GM23338 (cell line): ENCODE data around the gene SEC23IP. TPM values are rescaled to one million over a fixed set of nuclear protein-coding genes. Genes with fewer than 3 reads are reported as not detected.

Experiments
- EZH2 ChIP-seq: fragments of 200-600 bp; sonication (generic); IDR thresholded peaks from one replicate; pipeline ENCODE4 v1.8.0; 2017; ENCODE audit warnings: antibody characterized with exemption, mild to moderate bottlenecking, low read depth; ENCODE audit not compliant: unreplicated experiment
- EZH2phosphoT487 ChIP-seq: fragments of 200-600 bp; sonication (generic); IDR thresholded peaks from one replicate; pipeline ENCODE4 v1.8.1; 2018; ENCODE audit warnings: antibody characterized with exemption; ENCODE audit not compliant: unreplicated experiment
- JUNB ChIP-seq: IDR thresholded peaks from one replicate; pipeline ENCODE4 v1.6.1; 2016; ENCODE audit warnings: antibody characterized with exemption; ENCODE audit not compliant: unreplicated experiment
- NANOG ChIP-seq: IDR thresholded peaks from 2 replicates; pipeline ENCODE4 v1.6.1; 2016; ENCODE audit warnings: antibody characterized with exemption, borderline replicate concordance
- POLR2AphosphoS5 ChIP-seq: IDR thresholded peaks from 2 replicates; pipeline ENCODE4 v1.6.1; 2016; ENCODE audit warnings: antibody characterized with exemption, low read depth
- polyA plus RNA-seq: library from polyadenylated mRNA; unstranded; fragments of >200 nt; fragmentation: Nextera tagmentation; extraction: Ambion mirVana; gene quantifications from 2 replicates; pipeline ENCODE4 v1.2.1, GENCODE V29; 2016
- total RNA-seq: library from RNA; depleted of rRNA; stranded (reverse); fragments of >200 nt; shearing (Covaris generic); gene quantifications from 2 replicates; pipeline ENCODE4 v1.2.3, GENCODE V29; 2014
- TF ChIP-seq, protein P1 (sequence below): fragments of 250-450 bp; sonication (Bioruptor Pico); IDR thresholded peaks from 2 replicates; pipeline ENCODE4 v1.5.0; 2020; ENCODE audit warnings: mild to moderate bottlenecking, moderate library complexity
- TF ChIP-seq, protein P2 (sequence below): IDR thresholded peaks from 2 replicates; pipeline ENCODE4 v1.6.1; 2016; ENCODE audit warnings: antibody characterized with exemption
- TF ChIP-seq, protein P3 (sequence below): IDR thresholded peaks from one replicate; pipeline ENCODE4 v1.6.1; 2018; ENCODE audit warnings: antibody characterized with exemption; ENCODE audit not compliant: unreplicated experiment

SEC23IP gene
- total and polyA plus RNA-seq, 2 experiments from 2014 or later = 35.2 to 35.6 TPM

DNA sequence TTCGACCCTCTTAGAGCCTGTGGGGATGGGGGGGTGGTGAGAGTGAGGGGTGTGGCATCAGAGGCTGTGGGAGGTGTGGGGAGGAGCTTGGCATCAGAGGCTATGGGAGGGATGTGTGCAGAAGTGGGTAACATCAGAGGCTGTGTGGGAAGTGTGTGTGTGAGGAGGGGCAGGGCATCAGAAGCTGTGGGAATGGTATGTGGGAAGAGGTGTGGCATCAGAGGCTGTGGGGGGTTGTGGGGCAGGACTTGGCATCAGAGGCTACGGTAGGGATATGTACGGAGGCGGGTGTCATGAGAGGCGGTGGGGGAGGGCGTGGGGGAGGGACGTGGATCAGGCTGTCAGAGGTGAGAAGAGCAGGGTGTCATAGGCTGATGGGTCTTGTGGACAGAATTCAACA, 97.4 kb downstream of the SEC23IP start (continued):
- TF ChIP-seq, protein P1, sequence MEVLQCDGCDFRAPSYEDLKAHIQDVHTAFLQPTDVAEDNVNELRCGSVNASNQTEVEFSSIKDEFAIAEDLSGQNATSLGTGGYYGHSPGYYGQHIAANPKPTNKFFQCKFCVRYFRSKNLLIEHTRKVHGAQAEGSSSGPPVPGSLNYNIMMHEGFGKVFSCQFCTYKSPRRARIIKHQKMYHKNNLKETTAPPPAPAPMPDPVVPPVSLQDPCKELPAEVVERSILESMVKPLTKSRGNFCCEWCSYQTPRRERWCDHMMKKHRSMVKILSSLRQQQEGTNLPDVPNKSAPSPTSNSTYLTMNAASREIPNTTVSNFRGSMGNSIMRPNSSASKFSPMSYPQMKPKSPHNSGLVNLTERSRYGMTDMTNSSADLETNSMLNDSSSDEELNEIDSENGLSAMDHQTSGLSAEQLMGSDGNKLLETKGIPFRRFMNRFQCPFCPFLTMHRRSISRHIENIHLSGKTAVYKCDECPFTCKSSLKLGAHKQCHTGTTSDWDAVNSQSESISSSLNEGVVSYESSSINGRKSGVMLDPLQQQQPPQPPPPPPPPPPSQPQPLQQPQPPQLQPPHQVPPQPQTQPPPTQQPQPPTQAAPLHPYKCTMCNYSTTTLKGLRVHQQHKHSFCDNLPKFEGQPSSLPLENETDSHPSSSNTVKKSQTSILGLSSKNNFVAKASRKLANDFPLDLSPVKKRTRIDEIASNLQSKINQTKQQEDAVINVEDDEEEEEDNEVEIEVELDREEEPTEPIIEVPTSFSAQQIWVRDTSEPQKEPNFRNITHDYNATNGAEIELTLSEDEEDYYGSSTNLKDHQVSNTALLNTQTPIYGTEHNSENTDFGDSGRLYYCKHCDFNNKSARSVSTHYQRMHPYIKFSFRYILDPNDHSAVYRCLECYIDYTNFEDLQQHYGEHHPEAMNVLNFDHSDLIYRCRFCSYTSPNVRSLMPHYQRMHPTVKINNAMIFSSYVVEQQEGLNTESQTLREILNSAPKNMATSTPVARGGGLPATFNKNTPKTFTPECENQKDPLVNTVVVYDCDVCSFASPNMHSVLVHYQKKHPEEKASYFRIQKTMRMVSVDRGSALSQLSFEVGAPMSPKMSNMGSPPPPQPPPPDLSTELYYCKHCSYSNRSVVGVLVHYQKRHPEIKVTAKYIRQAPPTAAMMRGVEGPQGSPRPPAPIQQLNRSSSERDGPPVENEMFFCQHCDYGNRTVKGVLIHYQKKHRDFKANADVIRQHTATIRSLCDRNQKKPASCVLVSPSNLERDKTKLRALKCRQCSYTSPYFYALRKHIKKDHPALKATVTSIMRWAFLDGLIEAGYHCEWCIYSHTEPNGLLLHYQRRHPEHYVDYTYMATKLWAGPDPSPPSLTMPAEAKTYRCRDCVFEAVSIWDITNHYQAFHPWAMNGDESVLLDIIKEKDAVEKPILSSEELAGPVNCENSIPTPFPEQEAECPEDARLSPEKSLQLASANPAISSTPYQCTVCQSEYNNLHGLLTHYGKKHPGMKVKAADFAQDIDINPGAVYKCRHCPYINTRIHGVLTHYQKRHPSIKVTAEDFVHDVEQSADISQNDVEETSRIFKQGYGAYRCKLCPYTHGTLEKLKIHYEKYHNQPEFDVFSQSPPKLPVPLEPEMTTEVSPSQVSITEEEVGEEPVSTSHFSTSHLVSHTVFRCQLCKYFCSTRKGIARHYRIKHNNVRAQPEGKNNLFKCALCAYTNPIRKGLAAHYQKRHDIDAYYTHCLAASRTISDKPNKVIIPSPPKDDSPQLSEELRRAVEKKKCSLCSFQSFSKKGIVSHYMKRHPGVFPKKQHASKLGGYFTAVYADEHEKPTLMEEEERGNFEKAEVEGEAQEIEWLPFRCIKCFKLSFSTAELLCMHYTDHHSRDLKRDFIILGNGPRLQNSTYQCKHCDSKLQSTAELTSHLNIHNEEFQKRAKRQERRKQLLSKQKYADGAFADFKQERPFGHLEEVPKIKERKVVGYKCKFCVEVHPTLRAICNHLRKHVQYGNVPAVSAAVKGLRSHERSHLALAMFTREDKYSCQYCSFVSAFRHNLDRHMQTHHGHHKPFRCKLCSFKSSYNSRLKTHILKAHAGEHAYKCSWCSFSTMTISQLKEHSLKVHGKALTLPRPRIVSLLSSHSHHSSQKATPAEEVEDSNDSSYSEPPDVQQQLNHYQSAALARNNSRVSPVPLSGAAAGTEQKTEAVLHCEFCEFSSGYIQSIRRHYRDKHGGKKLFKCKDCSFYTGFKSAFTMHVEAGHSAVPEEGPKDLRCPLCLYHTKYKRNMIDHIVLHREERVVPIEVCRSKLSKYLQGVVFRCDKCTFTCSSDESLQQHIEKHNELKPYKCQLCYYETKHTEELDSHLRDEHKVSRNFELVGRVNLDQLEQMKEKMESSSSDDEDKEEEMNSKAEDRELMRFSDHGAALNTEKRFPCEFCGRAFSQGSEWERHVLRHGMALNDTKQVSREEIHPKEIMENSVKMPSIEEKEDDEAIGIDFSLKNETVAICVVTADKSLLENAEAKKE = no peak
- TF ChIP-seq, protein P2, sequence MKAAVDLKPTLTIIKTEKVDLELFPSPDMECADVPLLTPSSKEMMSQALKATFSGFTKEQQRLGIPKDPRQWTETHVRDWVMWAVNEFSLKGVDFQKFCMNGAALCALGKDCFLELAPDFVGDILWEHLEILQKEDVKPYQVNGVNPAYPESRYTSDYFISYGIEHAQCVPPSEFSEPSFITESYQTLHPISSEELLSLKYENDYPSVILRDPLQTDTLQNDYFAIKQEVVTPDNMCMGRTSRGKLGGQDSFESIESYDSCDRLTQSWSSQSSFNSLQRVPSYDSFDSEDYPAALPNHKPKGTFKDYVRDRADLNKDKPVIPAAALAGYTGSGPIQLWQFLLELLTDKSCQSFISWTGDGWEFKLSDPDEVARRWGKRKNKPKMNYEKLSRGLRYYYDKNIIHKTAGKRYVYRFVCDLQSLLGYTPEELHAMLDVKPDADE = no peak
- TF ChIP-seq JUNB (no peak), EZH2 (no peak), NANOG (no peak), EZH2phosphoT487 (no peak), POLR2AphosphoS5 (no peak)
- TF ChIP-seq, protein P3, sequence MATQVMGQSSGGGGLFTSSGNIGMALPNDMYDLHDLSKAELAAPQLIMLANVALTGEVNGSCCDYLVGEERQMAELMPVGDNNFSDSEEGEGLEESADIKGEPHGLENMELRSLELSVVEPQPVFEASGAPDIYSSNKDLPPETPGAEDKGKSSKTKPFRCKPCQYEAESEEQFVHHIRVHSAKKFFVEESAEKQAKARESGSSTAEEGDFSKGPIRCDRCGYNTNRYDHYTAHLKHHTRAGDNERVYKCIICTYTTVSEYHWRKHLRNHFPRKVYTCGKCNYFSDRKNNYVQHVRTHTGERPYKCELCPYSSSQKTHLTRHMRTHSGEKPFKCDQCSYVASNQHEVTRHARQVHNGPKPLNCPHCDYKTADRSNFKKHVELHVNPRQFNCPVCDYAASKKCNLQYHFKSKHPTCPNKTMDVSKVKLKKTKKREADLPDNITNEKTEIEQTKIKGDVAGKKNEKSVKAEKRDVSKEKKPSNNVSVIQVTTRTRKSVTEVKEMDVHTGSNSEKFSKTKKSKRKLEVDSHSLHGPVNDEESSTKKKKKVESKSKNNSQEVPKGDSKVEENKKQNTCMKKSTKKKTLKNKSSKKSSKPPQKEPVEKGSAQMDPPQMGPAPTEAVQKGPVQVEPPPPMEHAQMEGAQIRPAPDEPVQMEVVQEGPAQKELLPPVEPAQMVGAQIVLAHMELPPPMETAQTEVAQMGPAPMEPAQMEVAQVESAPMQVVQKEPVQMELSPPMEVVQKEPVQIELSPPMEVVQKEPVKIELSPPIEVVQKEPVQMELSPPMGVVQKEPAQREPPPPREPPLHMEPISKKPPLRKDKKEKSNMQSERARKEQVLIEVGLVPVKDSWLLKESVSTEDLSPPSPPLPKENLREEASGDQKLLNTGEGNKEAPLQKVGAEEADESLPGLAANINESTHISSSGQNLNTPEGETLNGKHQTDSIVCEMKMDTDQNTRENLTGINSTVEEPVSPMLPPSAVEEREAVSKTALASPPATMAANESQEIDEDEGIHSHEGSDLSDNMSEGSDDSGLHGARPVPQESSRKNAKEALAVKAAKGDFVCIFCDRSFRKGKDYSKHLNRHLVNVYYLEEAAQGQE = no peak
